ENCODE measurements around the gene TBC1D22B. TPM values are rescaled to one million over a fixed set of nuclear protein-coding genes. Genes with fewer than 3 reads are reported as not detected.
"Not testable (repeated sequence)": the region's sequence is repeated elsewhere in the genome, so short reads cannot be mapped to it uniquely, and the experiment has no call there.

Gene TBC1D22B
- total and polyA plus RNA-seq, 3 donors from 2014 or later, result 23.1 to 36.4 (median 25.6) TPM

DNA sequence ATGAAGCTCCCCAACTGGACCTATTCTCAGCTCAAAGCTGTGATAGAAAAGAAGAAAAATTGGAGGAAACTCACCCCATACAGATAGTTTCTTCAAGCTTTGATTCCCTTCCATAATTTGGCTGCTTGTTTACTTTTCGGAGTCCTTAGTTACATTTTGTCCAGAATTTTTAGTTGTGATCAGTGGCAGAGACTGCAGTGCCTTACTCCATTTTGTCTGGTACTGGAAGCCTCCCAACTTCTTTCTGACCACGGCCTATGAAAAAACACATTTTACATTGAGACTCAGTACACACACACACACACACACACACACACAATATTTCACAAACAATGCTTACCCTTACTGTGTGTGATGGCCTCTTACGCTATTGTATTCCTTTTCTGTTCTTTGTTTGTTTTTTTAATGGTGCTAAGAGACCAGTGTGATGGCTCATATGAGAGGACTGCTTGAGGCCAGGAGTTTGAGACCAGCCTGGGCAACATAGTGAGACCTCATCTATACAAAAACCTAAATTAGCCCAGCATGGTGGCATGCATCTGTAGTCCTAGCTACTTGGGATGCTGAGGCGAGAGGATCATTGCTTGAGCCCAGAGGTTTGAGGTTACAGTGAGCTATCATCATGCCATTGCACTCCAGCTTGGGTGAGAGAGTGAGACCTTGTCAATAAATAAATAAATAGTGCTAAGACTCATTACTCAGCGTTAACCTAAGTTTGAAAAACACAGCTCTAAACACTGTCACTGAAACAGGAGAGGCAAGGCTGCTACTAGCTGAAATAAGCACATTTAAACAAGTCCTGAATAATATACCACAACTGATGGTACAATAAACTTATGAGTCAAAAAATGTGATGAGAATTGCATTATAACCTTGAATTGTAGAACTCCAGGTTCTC lies 82.4 kb downstream of the TBC1D22B start:
- intact Hi-C loops (cut with DNase I; ENCODE audit: low total_unique reads), result no loop called here
- Histone ChIP-seq H3K4me3 (no peak overlapping the region), H3K27ac (no peak overlapping the region), H3K9me3 (no peaks in the 10 kb centered on the region), H3K4me1 (no peaks in the 10 kb centered on the region), H3K36me3 (ENCODE audit: low read depth, missing control alignments) (no peaks in the 10 kb centered on the region), H3K27me3 (no peaks in the 10 kb centered on the region)
- no peak for TF ChIP-seq CTCF (IDR thresholded peaks at IDR 0.05)
- TF ChIP-seq POLR2A (IDR thresholded peaks at IDR 0.05), result no peak
- 80% methylated on average over 5 of the region's 5 CpGs for WGBS, 2 donors
- no peak for DNase-seq

- Histone ChIP-seq H3K27ac (no peak overlapping the region), H3K4me1 (no peaks in the 10 kb centered on the region), H3K27me3 (no peaks in the 10 kb centered on the region), H3K36me3 (ENCODE audit: low read depth, missing control alignments) (no peaks in the 10 kb centered on the region), H3K9me3 (no peaks in the 10 kb centered on the region), H3K4me3 (no peak overlapping the region)
- no peak for DNase-seq
- TF ChIP-seq POLR2A (IDR thresholded peaks at IDR 0.05) (no peak), CTCF (IDR thresholded peaks at IDR 0.05) (no peak)
- intact Hi-C loops (cut with DNase I; ENCODE audit: low total_unique reads), result no loop called here
- WGBS, 2 donors, result 60 to 80% methylated on average over 4 of the region's 4 CpGs
Observed at GRCh38 chr6:37340639-37340943, 83.0 kb downstream of the TBC1D22B start.

DNA sequence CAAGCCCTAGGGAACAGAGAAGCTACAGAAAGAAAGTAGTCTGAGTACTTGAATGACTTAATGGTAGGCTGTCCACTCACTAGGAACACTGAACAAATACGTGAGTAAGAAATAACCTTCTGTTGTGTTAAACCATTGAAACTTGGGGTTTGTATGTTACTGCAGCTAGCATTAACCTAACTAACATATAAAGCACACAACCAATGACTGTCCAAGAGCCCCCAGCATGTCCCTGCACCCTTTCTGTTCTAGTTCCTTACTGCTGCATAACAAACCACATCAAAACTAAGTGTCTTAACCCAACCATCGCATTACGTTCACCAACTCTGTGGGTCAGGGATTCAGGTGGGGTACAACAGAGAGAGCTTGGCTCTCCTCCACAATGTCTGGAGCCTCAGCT lies 85.7 kb downstream of the TBC1D22B start:
- no peaks in the 10 kb centered on the region for H3K36me3 ChIP-seq (ENCODE audit: low read depth, missing control alignments)
- WGBS, 2 donors, result 88 to 90% methylated on average over 3 of the region's 3 CpGs
- no peaks in the 10 kb centered on the region for H3K9me3 ChIP-seq
- H3K27ac ChIP-seq, result no peak overlapping the region
- TF ChIP-seq CTCF (IDR thresholded peaks at IDR 0.05) (no peak), POLR2A (IDR thresholded peaks at IDR 0.05) (no peak)
- H3K27me3 ChIP-seq, result no peaks in the 10 kb centered on the region
- H3K4me3 ChIP-seq, result no peak overlapping the region
- no peak for DNase-seq
- H3K4me1 ChIP-seq, result no peaks in the 10 kb centered on the region
- intact Hi-C loops (cut with DNase I; ENCODE audit: low total_unique reads), result no loop called here

GRCh38 chr6:37344308-37344707 lies 86.7 kb downstream of the TBC1D22B start:
- H3K4me3 ChIP-seq, result no peak overlapping the region
- H3K36me3 ChIP-seq (ENCODE audit: low read depth, missing control alignments), result no peaks in the 10 kb centered on the region
- WGBS, 2 donors, result 83 to 94% methylated on average over 3 of the region's 3 CpGs
- H3K9me3 ChIP-seq, result no peaks in the 10 kb centered on the region
- H3K27me3 ChIP-seq, result no peaks in the 10 kb centered on the region
- no peak for DNase-seq
- H3K27ac ChIP-seq, result no peak overlapping the region
- no peaks in the 10 kb centered on the region for H3K4me1 ChIP-seq
- no peak for TF ChIP-seq CTCF (IDR thresholded peaks at IDR 0.05)
- TF ChIP-seq POLR2A (IDR thresholded peaks at IDR 0.05), result no peak
- intact Hi-C loops (cut with DNase I; ENCODE audit: low total_unique reads), result no loop called here

DNA sequence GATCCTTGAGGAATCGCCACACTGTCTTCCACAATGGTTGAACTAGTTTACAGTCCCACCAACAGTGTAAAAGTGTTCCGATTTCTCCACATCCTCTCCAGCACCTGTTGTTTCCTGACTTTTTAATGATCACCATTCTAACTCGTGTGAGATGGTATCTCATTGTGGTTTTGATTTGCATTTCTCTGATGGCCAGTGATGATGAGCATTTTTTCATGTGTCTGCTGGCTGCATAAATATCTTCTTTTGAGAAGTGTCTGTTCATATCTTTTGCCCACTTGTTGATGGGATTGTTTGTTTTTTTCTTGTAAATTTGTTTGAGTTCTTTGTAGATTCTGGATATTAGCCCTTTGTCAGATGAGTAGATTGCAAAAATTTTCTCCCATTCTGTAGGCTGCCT lies 88.2 kb downstream of the TBC1D22B start:
- intact Hi-C loops (cut with DNase I; ENCODE audit: low total_unique reads); H3K4me3 ChIP-seq; H3K9me3 ChIP-seq; DNase-seq; H3K27me3 ChIP-seq; H3K36me3 ChIP-seq (ENCODE audit: low read depth, missing control alignments); H3K4me1 ChIP-seq; H3K27ac ChIP-seq: not testable (repeated sequence)
- WGBS, 2 donors, result 87 to 90% methylated on average over 3 of the region's 3 CpGs
